Fibroblast of lung (primary cell): ENCODE data around the gene NOL9.

Experiments
- EZH2 ChIP-seq: IDR thresholded peaks from 2 replicates; pipeline ENCODE4 v1.5.1; 2012; ENCODE audit warnings: low read length, control low read depth, mild to moderate bottlenecking; ENCODE audit errors: missing control alignments
- TF ChIP-seq, protein P1 (sequence below), 2 donors: IDR thresholded peaks in 1 of 2; conservative IDR thresholded peaks in 1 of 2; 1 replicate in 1 of 2; 2 replicates in 1 of 2; pipeline ENCODE4 v1.5.1; 2011 to 2012; ENCODE audit warnings: low read length in 2 of 2, control low read depth in 1 of 2, inconsistent platforms in 1 of 2, low read depth in 1 of 2, mild to moderate bottlenecking in 1 of 2

DNA sequence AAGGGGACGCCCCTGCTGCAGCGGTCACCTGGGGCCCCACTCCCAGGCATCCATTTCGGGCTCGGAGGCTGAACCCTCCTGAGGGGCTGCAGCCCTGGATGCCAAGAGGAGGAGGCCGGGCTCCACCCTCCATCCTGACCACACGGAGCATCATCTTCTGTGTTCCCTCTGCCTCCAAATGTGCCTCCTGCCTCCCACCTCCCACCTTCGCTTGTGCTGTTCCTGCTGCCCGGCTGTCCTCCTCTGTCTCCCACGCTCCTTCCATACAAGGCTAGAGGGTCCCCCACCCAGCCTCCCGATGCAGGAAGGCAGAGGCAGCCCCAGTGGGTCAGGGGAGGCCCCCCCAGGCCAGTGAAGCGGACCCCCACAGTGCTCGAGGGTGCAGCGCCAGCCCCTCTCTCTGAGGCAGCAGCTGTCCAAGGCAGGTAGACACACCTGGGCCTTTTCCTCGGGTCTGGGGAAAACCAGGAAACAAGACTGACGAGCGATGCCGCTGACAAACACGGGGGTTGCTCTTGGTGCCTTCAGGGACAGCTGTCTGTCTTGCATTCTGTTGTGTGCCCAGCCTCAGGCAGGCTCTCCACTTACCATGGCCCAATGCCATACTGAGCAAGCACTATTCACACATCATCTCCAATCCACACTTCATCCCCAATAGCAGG lies 46.0 kb downstream of the NOL9 start:
- no peak for TF ChIP-seq EZH2
- TF ChIP-seq, protein P1, sequence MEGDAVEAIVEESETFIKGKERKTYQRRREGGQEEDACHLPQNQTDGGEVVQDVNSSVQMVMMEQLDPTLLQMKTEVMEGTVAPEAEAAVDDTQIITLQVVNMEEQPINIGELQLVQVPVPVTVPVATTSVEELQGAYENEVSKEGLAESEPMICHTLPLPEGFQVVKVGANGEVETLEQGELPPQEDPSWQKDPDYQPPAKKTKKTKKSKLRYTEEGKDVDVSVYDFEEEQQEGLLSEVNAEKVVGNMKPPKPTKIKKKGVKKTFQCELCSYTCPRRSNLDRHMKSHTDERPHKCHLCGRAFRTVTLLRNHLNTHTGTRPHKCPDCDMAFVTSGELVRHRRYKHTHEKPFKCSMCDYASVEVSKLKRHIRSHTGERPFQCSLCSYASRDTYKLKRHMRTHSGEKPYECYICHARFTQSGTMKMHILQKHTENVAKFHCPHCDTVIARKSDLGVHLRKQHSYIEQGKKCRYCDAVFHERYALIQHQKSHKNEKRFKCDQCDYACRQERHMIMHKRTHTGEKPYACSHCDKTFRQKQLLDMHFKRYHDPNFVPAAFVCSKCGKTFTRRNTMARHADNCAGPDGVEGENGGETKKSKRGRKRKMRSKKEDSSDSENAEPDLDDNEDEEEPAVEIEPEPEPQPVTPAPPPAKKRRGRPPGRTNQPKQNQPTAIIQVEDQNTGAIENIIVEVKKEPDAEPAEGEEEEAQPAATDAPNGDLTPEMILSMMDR (conservative IDR thresholded peaks at IDR 0.05 in 1 of 2, IDR thresholded peaks at IDR 0.05 in 1 of 2; ENCODE audit: low read depth in 1 of 2, low read length in 2 of 2): no peak
